WTC11 (cell line): Measurements from ENCODE around the gene GRIK2.

ENCODE experiments used
- CTCF ChIP-seq: fragments of 200-600 bp; IDR thresholded peaks from 2 replicates; pipeline ENCODE4 v1.8.0; 2022; ENCODE audit warnings: antibody characterized with exemption
- GABPB1 ChIP-seq: sonication (generic); formaldehyde crosslinking; IDR thresholded peaks from 2 replicates; pipeline ENCODE4 v1.8.1; 2023; ENCODE audit warnings: mild to moderate bottlenecking, missing genetic modification reagents
- STAT6 ChIP-seq: sonication (generic); formaldehyde crosslinking; conservative IDR thresholded peaks from 2 replicates; pipeline ENCODE4 v1.8.1; 2023; ENCODE audit warnings: mild to moderate bottlenecking, low read depth, missing genetic modification reagents, moderate library complexity
- USF1 ChIP-seq: sonication (generic); formaldehyde crosslinking; IDR thresholded peaks from 2 replicates; pipeline ENCODE4 v1.8.0; 2022; ENCODE audit warnings: mild to moderate bottlenecking, missing genetic modification reagents
- TF ChIP-seq, protein P1 (sequence below): sonication (generic); formaldehyde crosslinking; IDR thresholded peaks from 2 replicates; pipeline ENCODE4 v1.8.1; 2023; ENCODE audit warnings: mild to moderate bottlenecking, moderate library complexity, missing genetic modification reagents

DNA sequence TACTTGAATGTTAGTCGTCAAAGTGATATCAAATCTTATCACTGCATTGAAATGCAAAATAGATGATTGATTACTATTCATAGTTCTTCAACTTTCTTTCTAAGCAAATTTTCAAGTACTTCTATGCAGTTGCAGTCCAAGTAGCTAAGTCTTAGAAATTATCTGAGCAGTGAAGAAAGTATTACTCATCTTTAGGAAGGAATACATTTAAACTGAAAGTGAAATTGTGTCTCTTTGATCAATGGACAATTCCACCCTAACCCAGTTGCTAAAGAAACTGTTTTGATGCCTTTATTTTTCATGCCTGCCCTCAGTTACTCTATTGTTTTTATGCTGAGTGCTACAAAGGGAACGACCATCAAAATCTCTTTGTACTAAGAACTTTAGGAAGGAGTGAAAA, 337.4 kb downstream of the GRIK2 start:
- TF ChIP-seq GABPB1 (CRISPR knock-in tag) (no peak), CTCF (no peak), STAT6 (CRISPR knock-in tag) (no peak), USF1 (CRISPR knock-in tag) (no peak)
- TF ChIP-seq, protein P1, sequence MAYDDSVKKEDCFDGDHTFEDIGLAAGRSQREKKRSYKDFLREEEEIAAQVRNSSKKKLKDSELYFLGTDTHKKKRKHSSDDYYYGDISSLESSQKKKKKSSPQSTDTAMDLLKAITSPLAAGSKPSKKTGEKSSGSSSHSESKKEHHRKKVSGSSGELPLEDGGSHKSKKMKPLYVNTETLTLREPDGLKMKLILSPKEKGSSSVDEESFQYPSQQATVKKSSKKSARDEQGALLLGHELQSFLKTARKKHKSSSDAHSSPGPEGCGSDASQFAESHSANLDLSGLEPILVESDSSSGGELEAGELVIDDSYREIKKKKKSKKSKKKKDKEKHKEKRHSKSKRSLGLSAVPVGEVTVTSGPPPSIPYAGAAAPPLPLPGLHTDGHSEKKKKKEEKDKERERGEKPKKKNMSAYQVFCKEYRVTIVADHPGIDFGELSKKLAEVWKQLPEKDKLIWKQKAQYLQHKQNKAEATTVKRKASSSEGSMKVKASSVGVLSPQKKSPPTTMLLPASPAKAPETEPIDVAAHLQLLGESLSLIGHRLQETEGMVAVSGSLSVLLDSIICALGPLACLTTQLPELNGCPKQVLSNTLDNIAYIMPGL (CRISPR knock-in tag), result no peak
